Parathyroid adenoma (tissue), 2 donors: ENCODE data around the gene SFRP2.
A peak's percentile ranks its signal among the peaks of the same experiment; 100 is the strongest.

ENCODE experiments used
- H2AFZ ChIP-seq: fragments of 300-600 bp; sonication (generic); one replicate; pipeline ENCODE4 v1.7.0; 2017; ENCODE audit warnings: antibody characterized with exemption, mild to moderate bottlenecking
- H3K27ac ChIP-seq: fragments of 300-600 bp; sonication (generic); one replicate; pipeline ENCODE4 v1.7.0; 2017
- H3K27me3 ChIP-seq: fragments of 300-600 bp; sonication (generic); one replicate; pipeline ENCODE4 v1.7.0; 2017; ENCODE audit warnings: low read length; ENCODE audit not compliant: control insufficient read depth, insufficient read depth
- H3K36me3 ChIP-seq: fragments of 300-600 bp; sonication (generic); one replicate; pipeline ENCODE4 v1.7.0; 2017; ENCODE audit warnings: low read length; ENCODE audit not compliant: control insufficient read depth, insufficient read depth
- H3K4me1 ChIP-seq: fragments of 300-600 bp; sonication (generic); one replicate; pipeline ENCODE4 v1.7.0; 2017; ENCODE audit warnings: control low read depth
- H3K4me2 ChIP-seq: fragments of 300-600 bp; sonication (generic); one replicate; pipeline ENCODE4 v1.7.0; 2017; ENCODE audit warnings: low read length
- H3K4me3 ChIP-seq: fragments of 300-600 bp; sonication (generic); one replicate; pipeline ENCODE4 v1.7.0; 2017; ENCODE audit warnings: low read depth, low read length
- H3K79me2 ChIP-seq: fragments of 300-600 bp; sonication (generic); one replicate; pipeline ENCODE4 v1.7.0; 2017; ENCODE audit warnings: control low read depth
- H3K9ac ChIP-seq: fragments of 300-600 bp; sonication (generic); one replicate; pipeline ENCODE4 v1.7.0; 2017; ENCODE audit warnings: mild to moderate bottlenecking
- H3K9me3 ChIP-seq: fragments of 300-600 bp; sonication (generic); one replicate; pipeline ENCODE4 v1.7.0; 2017; ENCODE audit warnings: low read length; ENCODE audit not compliant: control insufficient read depth
- CTCF ChIP-seq: fragments of 300-600 bp; sonication (generic); IDR thresholded peaks from one replicate; pipeline ENCODE4 v1.7.0; 2017; ENCODE audit warnings: antibody characterized with exemption, mild to moderate bottlenecking
- donor health status: primary hyperparathyroidism.

SFRP2 gene

GRCh38 chr4:153758136-153758535, 30.7 kb downstream of the SFRP2 start:
- Histone ChIP-seq H3K4me2 (no peak overlapping the region), H3K27ac (no peak overlapping the region), H3K79me2 (no peaks in the 10 kb centered on the region), H3K9ac (no peak overlapping the region), H3K9me3 (no peaks in the 10 kb centered on the region), H3K4me1 (no peaks in the 10 kb centered on the region), H3K4me3 (no peak overlapping the region), H3K27me3 (no peaks in the 10 kb centered on the region), H2AFZ (no peak overlapping the region), H3K36me3 (no peaks in the 10 kb centered on the region)
- TF ChIP-seq CTCF: no peak

DNA sequence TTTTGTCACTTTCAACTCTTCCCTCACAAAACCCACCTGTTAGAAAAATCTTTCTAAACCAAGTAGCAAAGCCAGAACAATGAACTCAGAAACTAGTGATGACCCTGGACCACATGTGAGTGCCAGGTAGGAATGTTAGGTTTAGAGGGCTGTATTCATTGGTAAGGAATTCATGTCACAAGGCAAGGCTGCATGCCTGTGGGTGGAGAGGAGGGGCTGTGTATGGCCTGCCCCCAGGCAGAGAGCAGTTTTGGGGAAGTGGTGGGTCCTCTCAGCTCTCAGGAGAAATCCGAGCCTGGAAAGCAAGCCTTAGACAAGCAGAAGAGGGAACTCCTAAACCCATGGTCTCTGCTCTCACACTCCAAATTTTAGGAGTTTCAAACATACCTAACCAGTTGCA, 31.5 kb downstream of the SFRP2 start:
- Histone ChIP-seq H3K79me2 (no peaks in the 10 kb centered on the region), H3K4me1 (no peaks in the 10 kb centered on the region), H3K27ac (no peak overlapping the region), H3K9me3 (no peaks in the 10 kb centered on the region), H3K4me2 (no peak overlapping the region), H2AFZ (no peak overlapping the region), H3K36me3 (no peaks in the 10 kb centered on the region), H3K9ac (no peak overlapping the region), H3K4me3 (no peak overlapping the region), H3K27me3 (no peaks in the 10 kb centered on the region)
- TF ChIP-seq CTCF: no peak

GRCh38 chr4:153755186-153755585, 33.7 kb downstream of the SFRP2 start:
- Histone ChIP-seq H2AFZ (no peak overlapping the region), H3K4me3 (no peak overlapping the region), H3K9ac (no peak overlapping the region), H3K4me2 (no peak overlapping the region), H3K27ac (no peak overlapping the region), H3K36me3 (peaks cover 2% of the 10 kb centered on the region), H3K4me1 (no peaks in the 10 kb centered on the region), H3K27me3 (no peaks in the 10 kb centered on the region), H3K9me3 (no peaks in the 10 kb centered on the region), H3K79me2 (no peaks in the 10 kb centered on the region)
- TF ChIP-seq CTCF: no peak

DNA sequence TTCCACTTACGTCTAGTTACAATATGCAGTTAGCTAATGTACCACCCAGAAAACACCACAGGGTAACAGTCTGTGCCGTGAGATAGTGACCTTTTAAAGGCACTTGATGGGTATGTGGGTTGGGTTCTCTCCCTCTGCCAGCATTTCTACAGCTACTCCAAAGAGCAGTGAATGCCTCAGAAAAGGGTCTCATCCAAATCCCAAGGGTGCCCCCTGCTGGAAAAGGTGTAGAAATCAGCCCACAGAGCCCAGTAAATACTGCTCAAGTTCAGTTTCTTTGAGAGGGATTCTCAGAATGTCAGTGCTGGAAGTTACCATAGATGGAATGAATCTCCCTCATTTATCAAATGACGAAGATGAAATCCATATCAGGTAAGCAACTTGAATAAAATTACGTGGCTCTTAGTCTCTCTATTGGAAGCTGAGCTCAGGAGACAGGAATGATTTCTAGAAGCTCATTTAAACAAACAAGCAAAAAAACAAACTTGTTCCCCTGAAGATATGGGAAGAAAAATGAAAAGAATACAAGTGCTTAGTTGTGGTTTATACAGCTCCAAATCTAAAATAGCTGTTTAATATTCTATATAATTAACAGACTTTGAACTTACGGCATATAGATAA, 38.6 kb downstream of the SFRP2 start:
- TF ChIP-seq CTCF: peak; percentile 42
- Histone ChIP-seq H3K27ac (no peak overlapping the region), H3K4me3 (no peak overlapping the region), H3K9ac (no peak overlapping the region), H3K36me3 (peaks cover 2% of the 10 kb centered on the region), H3K79me2 (no peaks in the 10 kb centered on the region), H3K4me1 (no peaks in the 10 kb centered on the region), H2AFZ (no peak overlapping the region), H3K9me3 (no peaks in the 10 kb centered on the region), H3K27me3 (no peaks in the 10 kb centered on the region), H3K4me2 (no peak overlapping the region)

DNA sequence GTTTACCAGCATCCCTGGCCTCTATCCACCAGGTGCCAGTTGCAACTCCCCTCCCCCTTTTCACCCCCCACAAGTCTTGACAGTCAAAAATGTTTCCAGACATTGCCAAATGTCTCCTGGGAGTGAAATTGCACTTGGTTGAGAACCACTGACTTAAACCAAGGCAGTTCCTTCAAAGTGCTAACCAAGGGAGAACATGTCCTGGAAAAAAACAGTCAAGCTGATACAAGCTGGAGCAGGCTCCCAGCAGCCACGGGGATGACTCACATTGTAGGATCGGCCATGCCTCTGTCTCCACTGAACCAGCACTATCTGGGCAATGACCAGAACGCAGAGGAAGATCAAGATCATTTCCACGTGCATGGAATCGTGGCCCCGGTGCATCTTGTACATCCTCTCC, 40.5 kb downstream of the SFRP2 start:
- Histone ChIP-seq H2AFZ (no peak overlapping the region), H3K4me3 (no peak overlapping the region), H3K9me3 (no peaks in the 10 kb centered on the region), H3K4me2 (peak overlapping the region; percentile 0), H3K27me3 (no peaks in the 10 kb centered on the region), H3K36me3 (peaks cover 2% of the 10 kb centered on the region), H3K27ac (no peak overlapping the region), H3K9ac (no peak overlapping the region), H3K4me1 (no peaks in the 10 kb centered on the region), H3K79me2 (no peaks in the 10 kb centered on the region)
- TF ChIP-seq CTCF: no peak
